DND-41 (cell line): ENCODE results near the gene COL25A1.
A peak's percentile ranks its signal among the peaks of the same experiment; 100 is the strongest.

Experiments
- ATAC-seq: fragments of 200-7000 bp; cut with Tn5 transposase; 3 replicates; pipeline ENCODE4 v1.9.1; 2021; ENCODE audit warnings: low read depth; ENCODE audit not compliant: insufficient read depth
- DNase-seq: peaks from one replicate; pipeline ENCODE4 v3.0.0-alpha.2; 2020
- H2AFZ ChIP-seq: 2 replicates; pipeline ENCODE4 v1.6.0; 2012; ENCODE audit warnings: low read depth, low read length
- H3K27ac ChIP-seq: 2 replicates; pipeline ENCODE4 v1.5.1; 2012; ENCODE audit warnings: low read length, inconsistent platforms
- H3K27me3 ChIP-seq: fragments of 200-600 bp; sonication (generic); 2 replicates; pipeline ENCODE4 v1.6.0; 2012; ENCODE audit warnings: low read length, mild to moderate bottlenecking, inconsistent platforms; ENCODE audit not compliant: insufficient read depth, poor library complexity
- H3K36me3 ChIP-seq: 2 replicates; pipeline ENCODE4 v1.5.1; 2012; ENCODE audit warnings: low read length, inconsistent platforms; ENCODE audit not compliant: insufficient read depth
- H3K4me1 ChIP-seq: 2 replicates; pipeline ENCODE4 v1.5.1; 2012; ENCODE audit warnings: mild to moderate bottlenecking, low read length; ENCODE audit not compliant: insufficient read depth
- H3K4me2 ChIP-seq: 2 replicates; pipeline ENCODE4 v1.6.0; 2012; ENCODE audit warnings: mild to moderate bottlenecking, moderate library complexity, low read length, inconsistent platforms; ENCODE audit not compliant: insufficient read depth
- H3K4me3 ChIP-seq, 2 experiments: fragments of 200-600 bp in 1 of 2; shearing (Covaris generic) in 1 of 2; 2 replicates each; pipeline ENCODE4 v1.5.1; 2012 to 2016; ENCODE audit warnings: inconsistent platforms in 2 of 2, low read length in 2 of 2, mild to moderate bottlenecking in 2 of 2, low read depth in 1 of 2, moderate library complexity in 1 of 2
- H3K79me2 ChIP-seq: 2 replicates; pipeline ENCODE4 v1.6.0; 2012; ENCODE audit warnings: low read length, inconsistent platforms; ENCODE audit not compliant: insufficient read depth
- H3K9ac ChIP-seq: 2 replicates; pipeline ENCODE4 v1.6.0; 2012; ENCODE audit warnings: low read depth, mild to moderate bottlenecking, inconsistent platforms, low read length, moderate library complexity
- H3K9me3 ChIP-seq: 2 replicates; pipeline ENCODE4 v1.5.1; 2012; ENCODE audit warnings: low read length, moderate library complexity, mild to moderate bottlenecking, inconsistent platforms; ENCODE audit not compliant: insufficient read depth, severe bottlenecking
- H4K20me1 ChIP-seq: 2 replicates; pipeline ENCODE4 v1.6.0; 2012; ENCODE audit warnings: low read length; ENCODE audit not compliant: insufficient read depth
- EZH2 ChIP-seq: IDR thresholded peaks from 3 replicates; pipeline ENCODE4 v1.6.1; 2012; ENCODE audit warnings: borderline replicate concordance, low read depth, mild to moderate bottlenecking, moderate library complexity, low read length, inconsistent platforms; ENCODE audit not compliant: severe bottlenecking
- TF ChIP-seq, protein P1 (sequence below): IDR thresholded peaks from 2 replicates; pipeline ENCODE4 v1.5.1; 2012; ENCODE audit warnings: borderline replicate concordance, low read length, moderate library complexity, mild to moderate bottlenecking; ENCODE audit not compliant: poor library complexity, severe bottlenecking; ENCODE audit errors: extremely low read depth

COL25A1 gene

DNA sequence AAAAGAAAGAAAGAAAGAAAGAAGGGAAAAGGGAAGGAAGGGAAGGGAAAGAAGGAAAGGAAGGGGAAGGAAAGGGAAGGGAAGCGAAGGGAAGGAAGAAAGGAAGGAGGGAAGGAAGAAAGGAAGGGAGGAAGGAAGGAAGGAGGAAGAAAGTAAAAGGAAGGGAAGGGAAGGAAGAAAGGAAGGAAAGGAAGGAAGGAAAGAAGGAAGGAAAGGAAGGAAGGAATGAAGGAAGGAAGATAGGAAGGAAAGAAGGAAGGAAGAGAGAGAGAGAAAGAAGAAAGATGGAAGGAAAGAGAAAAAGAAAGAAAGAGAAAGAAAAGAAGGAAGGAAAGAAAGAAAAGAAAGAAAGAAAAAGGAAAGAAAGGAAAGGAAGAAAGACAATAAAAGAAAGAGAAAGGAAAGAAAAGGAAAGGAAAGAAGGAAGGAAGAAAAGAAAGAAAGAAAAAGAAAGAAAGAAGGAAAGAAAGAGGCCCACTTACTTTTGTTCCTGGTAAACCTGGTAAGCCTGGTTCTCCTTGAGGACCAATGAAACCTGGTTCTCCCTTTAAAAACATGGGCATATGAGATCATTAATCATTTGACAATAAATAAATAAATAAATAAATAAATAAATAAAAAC is 433.7 kb downstream of the COL25A1 start:
- no peaks in the 10 kb centered on the region for H3K9me3 ChIP-seq
- H3K36me3 ChIP-seq = no peaks in the 10 kb centered on the region
- TF ChIP-seq, protein P1, sequence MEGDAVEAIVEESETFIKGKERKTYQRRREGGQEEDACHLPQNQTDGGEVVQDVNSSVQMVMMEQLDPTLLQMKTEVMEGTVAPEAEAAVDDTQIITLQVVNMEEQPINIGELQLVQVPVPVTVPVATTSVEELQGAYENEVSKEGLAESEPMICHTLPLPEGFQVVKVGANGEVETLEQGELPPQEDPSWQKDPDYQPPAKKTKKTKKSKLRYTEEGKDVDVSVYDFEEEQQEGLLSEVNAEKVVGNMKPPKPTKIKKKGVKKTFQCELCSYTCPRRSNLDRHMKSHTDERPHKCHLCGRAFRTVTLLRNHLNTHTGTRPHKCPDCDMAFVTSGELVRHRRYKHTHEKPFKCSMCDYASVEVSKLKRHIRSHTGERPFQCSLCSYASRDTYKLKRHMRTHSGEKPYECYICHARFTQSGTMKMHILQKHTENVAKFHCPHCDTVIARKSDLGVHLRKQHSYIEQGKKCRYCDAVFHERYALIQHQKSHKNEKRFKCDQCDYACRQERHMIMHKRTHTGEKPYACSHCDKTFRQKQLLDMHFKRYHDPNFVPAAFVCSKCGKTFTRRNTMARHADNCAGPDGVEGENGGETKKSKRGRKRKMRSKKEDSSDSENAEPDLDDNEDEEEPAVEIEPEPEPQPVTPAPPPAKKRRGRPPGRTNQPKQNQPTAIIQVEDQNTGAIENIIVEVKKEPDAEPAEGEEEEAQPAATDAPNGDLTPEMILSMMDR = no peak
- no peak for TF ChIP-seq EZH2
- no peak overlapping the region for H2AFZ ChIP-seq
- H3K79me2 ChIP-seq = no peaks in the 10 kb centered on the region
- H3K4me2 ChIP-seq = no peak overlapping the region
- no peak for DNase-seq
- H3K27ac ChIP-seq = no peak overlapping the region
- no peaks in the 10 kb centered on the region for H3K27me3 ChIP-seq
- ATAC-seq = no peak
- no peak overlapping the region for H3K4me3 ChIP-seq
- H4K20me1 ChIP-seq = no peaks in the 10 kb centered on the region
- no peaks in the 10 kb centered on the region for H3K4me1 ChIP-seq
- no peak overlapping the region for H3K9ac ChIP-seq

DNA sequence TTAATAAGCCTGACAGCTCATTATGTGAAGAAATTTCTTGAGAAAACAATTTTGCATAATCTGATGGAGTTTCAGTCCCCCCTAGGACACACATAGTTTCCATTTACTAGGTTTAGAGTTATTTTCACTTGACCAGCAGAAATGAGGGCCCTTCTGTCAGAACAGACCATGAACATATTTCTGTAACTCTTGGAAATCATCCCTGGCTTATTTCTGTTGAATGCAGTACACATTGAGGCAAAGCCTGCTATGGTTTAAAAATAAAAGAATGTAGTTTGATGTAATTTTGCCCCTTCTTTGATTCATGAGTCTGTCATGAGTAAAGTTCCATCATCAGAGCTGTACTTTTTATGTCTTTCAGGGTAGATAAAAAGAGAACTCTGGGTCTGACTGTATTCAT is 435.0 kb downstream of the COL25A1 start:
- DNase-seq (no peak), ATAC-seq (no peak)
- Histone ChIP-seq H3K9ac (no peak overlapping the region), H3K4me3 (no peak overlapping the region), H3K4me1 (no peaks in the 10 kb centered on the region), H4K20me1 (no peaks in the 10 kb centered on the region), H3K4me2 (no peak overlapping the region), H3K79me2 (no peaks in the 10 kb centered on the region), H2AFZ (no peak overlapping the region), H3K9me3 (no peaks in the 10 kb centered on the region), H3K27ac (no peak overlapping the region), H3K27me3 (no peaks in the 10 kb centered on the region), H3K36me3 (no peaks in the 10 kb centered on the region)
- no peak for TF ChIP-seq EZH2
- TF ChIP-seq, protein P1 = no peak

DNA sequence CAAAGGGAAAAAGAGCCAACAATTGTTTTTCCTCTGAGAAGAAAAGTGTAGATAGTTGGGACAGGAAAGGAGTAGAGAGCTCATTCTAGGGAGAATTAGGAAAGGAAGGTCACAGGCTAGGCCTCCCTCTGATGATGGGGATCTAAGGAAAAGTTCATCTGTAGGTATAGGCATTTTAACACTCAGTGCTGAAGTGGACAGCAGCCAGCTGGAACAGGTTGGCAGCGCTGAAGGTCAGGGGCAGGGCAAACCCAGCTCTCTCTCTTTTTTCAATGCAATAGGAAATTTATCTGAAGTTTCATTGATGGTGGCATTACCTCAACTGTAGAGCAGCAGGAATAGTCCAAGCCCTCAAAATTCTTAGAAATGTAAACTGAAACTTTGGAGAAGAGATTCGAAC is 441.1 kb downstream of the COL25A1 start:
- DNase-seq (peak; percentile 39), ATAC-seq (peak; percentile 87)
- no peak overlapping the region for H3K9ac ChIP-seq

More for the DNA sequence above, 441.1 kb downstream of the COL25A1 start:
- Histone ChIP-seq H3K4me2 (no peak overlapping the region), H3K36me3 (no peaks in the 10 kb centered on the region), H4K20me1 (no peaks in the 10 kb centered on the region), H3K27me3 (no peaks in the 10 kb centered on the region), H3K9me3 (no peaks in the 10 kb centered on the region), H3K4me1 (peaks cover 6% of the 10 kb centered on the region; the same call in 1 of the 2 replicates), H3K4me3 (no peak overlapping the region), H3K79me2 (no peaks in the 10 kb centered on the region), H3K27ac (no peak overlapping the region), H2AFZ (no peak overlapping the region)
- no peak for TF ChIP-seq EZH2
- TF ChIP-seq, protein P1 = no peak
